Measurements from ENCODE around the gene CTAG1A. TPM values are rescaled to one million over a fixed set of nuclear protein-coding genes. Genes with fewer than 3 reads are reported as not detected.

The CTAG1A gene
- total RNA-seq, 1 experiment from 2014 or later, result not detected

DNA sequence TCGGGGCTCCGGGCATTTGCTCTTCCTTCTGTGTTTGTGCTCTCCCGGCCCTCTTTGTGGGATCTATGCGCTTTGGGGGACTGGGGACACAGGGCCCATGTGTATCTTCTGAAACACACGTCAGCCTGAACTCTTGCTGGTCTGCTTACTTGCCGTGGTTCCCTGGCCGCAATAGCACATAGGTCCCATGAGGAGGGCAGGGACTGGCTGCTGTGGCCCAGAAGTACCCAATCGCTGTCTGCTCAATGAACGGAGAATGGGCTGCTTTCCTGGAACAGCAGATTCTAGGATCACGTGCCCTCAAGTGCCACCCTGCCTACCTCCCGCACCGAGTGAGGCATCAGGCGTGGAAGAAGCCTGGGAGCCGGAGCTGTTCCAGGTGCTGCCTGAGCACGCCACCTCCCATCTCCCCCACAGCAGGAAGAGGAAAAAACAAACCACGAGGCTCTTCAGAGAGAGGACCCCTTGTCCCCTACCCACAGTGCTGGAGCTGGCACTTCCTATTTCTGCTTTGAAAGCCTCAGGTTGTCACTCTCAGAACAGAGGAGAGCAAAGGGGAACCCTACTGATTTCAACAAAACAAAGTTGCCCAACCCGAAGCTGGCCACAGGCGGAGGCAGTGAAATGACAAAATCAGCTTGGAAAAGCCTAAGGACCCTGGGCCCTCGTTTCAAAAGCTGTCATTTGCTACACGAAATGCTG is 42.1 kb upstream of the CTAG1A start:
- ChIA-PET POLR2A (ENCODE audit: low non-redundant PET) (no interaction called here), CTCF (no interaction called here)
- TSS peak; percentile 57 for BruUV-seq (replicated peaks)
- TF ChIP-seq, protein P1, sequence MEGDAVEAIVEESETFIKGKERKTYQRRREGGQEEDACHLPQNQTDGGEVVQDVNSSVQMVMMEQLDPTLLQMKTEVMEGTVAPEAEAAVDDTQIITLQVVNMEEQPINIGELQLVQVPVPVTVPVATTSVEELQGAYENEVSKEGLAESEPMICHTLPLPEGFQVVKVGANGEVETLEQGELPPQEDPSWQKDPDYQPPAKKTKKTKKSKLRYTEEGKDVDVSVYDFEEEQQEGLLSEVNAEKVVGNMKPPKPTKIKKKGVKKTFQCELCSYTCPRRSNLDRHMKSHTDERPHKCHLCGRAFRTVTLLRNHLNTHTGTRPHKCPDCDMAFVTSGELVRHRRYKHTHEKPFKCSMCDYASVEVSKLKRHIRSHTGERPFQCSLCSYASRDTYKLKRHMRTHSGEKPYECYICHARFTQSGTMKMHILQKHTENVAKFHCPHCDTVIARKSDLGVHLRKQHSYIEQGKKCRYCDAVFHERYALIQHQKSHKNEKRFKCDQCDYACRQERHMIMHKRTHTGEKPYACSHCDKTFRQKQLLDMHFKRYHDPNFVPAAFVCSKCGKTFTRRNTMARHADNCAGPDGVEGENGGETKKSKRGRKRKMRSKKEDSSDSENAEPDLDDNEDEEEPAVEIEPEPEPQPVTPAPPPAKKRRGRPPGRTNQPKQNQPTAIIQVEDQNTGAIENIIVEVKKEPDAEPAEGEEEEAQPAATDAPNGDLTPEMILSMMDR (conservative IDR thresholded peaks at IDR 0.05; ENCODE audit: low read depth, low read length), result no peak
- TF ChIP-seq EZH2 (IDR thresholded peaks at IDR 0.05; ENCODE audit: borderline replicate concordance, low read depth, low read length, poor library complexity, severe bottlenecking), result no peak
- peaks cover 9% of the 10 kb centered on the region for H3K36me3 ChIP-seq (ENCODE audit: insufficient read depth, low read length, poor library complexity, severe bottlenecking)
- DNase-seq (ENCODE audit: low spot score), result no peak
- H3K4me3 ChIP-seq (ENCODE audit: low read depth, low read length, poor library complexity, severe bottlenecking), result no peak overlapping the region
- H3K27me3 ChIP-seq (replicated peaks; ENCODE audit: insufficient read depth, low read depth, low read length, poor library complexity), result no peaks in the 10 kb centered on the region
- no peaks in the 10 kb centered on the region for H3K9me3 ChIP-seq (ENCODE audit: low read depth, low read length, poor library complexity, severe bottlenecking)
- peaks cover 23% of the 10 kb centered on the region for H3K4me1 ChIP-seq (ENCODE audit: insufficient read depth, low read length, poor library complexity, severe bottlenecking)
- H3K27ac ChIP-seq (ENCODE audit: low read depth, low read length, poor library complexity, severe bottlenecking), result peak overlapping the region; percentile 80
- intact Hi-C loops (cut with micrococcal nuclease; ENCODE audit: unreplicated experiment), result loop anchor here (10.0 kb wide), 1 partner anchor 202 kb away; no protein-coding TSS in a partner anchor

DNA sequence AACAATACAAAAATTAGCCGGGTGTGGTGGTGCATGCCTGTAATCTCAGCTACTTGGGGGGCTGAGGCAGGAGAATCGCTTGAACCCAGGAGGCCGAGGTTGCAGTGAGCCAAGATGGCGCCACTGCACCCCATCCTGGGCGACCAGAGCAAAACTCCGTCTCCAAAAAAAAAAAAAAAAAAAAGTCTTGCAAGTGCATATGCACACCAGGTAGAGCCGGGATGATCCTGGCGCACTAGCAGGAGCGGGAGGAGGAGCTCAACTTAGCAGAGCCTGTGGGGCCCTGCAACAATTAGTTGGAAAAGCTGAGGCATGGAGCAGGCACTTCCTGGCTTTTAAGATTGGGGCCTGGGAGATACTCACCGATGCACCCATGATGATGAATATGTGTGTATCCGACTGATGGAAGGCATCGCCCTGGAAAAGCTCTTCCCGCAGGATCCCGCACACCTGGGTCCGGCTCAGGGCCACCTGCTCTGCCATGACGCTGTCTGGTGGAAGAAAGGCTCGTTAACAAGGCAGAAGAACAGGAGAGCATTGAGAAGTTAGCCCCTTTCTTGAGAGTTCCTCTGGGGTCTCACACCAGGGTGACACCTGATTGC is 39.2 kb upstream of the CTAG1A start:
- POLR2A ChIA-PET (ENCODE audit: low non-redundant PET), result no interaction called here
- no peaks in the 10 kb centered on the region for H3K9me3 ChIP-seq (ENCODE audit: low read depth, low read length, poor library complexity, severe bottlenecking)
- CTCF ChIA-PET, result no interaction called here

DNA sequence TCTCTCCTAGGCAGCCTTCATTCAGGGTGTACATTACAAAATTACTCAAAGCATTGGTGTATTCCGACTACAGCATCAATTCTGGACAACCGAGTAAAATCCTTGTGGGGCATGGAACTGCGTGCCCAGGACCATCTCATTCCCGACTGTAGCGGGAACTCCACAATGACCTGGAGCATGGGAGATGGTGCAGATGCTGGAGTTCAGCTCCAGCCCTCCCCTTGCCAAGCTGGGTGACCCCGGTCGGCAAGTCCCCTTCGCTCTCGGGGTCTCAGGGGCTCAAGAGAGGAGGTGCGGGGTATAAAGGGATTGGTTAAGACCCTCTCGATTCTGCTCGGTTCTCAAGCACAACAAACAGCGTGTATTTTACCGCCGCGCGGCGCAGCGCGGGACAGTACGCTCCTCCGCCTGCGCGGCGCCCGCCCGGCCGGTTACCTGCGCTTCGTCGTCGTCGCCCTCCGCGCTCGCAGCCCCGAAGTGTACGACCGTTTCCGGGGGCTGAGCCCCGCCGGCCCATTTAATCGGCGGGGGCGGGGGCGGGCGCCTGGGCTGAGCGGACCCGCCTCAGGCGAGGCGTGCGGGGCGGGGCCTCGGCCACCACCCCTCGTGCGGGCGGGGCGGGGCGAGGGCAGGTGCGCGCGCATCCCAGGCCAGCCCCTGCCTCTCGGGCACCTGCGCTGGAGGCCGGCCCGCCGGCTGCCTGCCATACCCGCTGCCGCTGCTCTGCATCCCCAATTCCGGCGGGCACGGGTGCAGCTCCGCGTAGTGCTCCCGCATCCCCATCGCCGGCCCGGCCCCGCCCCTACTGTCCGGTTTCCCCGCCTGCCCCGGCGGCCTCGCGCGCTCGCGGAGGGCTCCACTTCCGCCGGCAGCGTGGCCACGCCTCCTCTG is 38.3 kb upstream of the CTAG1A start, which contains the start of gene G6PD:
TSS of gene G6PD (minus strand) at position 493 of the 891 bp plus-strand sequence. CDS start 691 bp downstream, outside the sequence.
- POLR2A ChIA-PET (ENCODE audit: low non-redundant PET), result no interaction called here
- CTCF ChIA-PET, result interaction anchor here (0.6 kb wide), 1 partner anchor 534 kb away, joined by 4 read pairs; no protein-coding TSS in a partner anchor
- TF ChIP-seq, protein P1 (conservative IDR thresholded peaks at IDR 0.05; ENCODE audit: low read depth, low read length), result no peak
- TF ChIP-seq EZH2 (IDR thresholded peaks at IDR 0.05; ENCODE audit: borderline replicate concordance, low read depth, low read length, poor library complexity, severe bottlenecking), result no peak
- H3K27ac ChIP-seq (ENCODE audit: low read depth, low read length, poor library complexity, severe bottlenecking), result peak within 1 kb of the TSS; percentile 95
- no peaks in the 10 kb centered on the region for H3K27me3 ChIP-seq (replicated peaks; ENCODE audit: insufficient read depth, low read depth, low read length, poor library complexity)
- H3K4me1 ChIP-seq (ENCODE audit: insufficient read depth, low read length, poor library complexity, severe bottlenecking), result peaks cover 23% of the 10 kb centered on the region
- H3K36me3 ChIP-seq (ENCODE audit: insufficient read depth, low read length, poor library complexity, severe bottlenecking), result peaks cover 9% of the 10 kb centered on the region
- DNase-seq (ENCODE audit: low spot score), result peak; percentile 75
- no TSS peak for BruUV-seq (replicated peaks)
- no peaks in the 10 kb centered on the region for H3K9me3 ChIP-seq (ENCODE audit: low read depth, low read length, poor library complexity, severe bottlenecking)
- H3K4me3 ChIP-seq (ENCODE audit: low read depth, low read length, poor library complexity, severe bottlenecking), result peak within 1 kb of the TSS; percentile 91
- intact Hi-C loops (cut with micrococcal nuclease; ENCODE audit: unreplicated experiment), result loop anchor here (10.0 kb wide), 1 partner anchor 198 kb away; no protein-coding TSS in a partner anchor

More for the DNA sequence above, 39.2 kb upstream of the CTAG1A start:
- Histone ChIP-seq H3K4me1 (ENCODE audit: insufficient read depth, low read length, poor library complexity, severe bottlenecking) (peaks cover 23% of the 10 kb centered on the region), H3K27me3 (replicated peaks; ENCODE audit: insufficient read depth, low read depth, low read length, poor library complexity) (no peaks in the 10 kb centered on the region), H3K27ac (ENCODE audit: low read depth, low read length, poor library complexity, severe bottlenecking) (peak overlapping the region; percentile 95), H3K4me3 (ENCODE audit: low read depth, low read length, poor library complexity, severe bottlenecking) (peak overlapping the region; percentile 91), H3K36me3 (ENCODE audit: insufficient read depth, low read length, poor library complexity, severe bottlenecking) (peaks cover 9% of the 10 kb centered on the region)
- no TSS peak for BruUV-seq (replicated peaks)
- DNase-seq (ENCODE audit: low spot score), result no peak
- intact Hi-C loops (cut with micrococcal nuclease; ENCODE audit: unreplicated experiment), result loop anchor here (10.0 kb wide), 1 partner anchor 199 kb away; no protein-coding TSS in a partner anchor
- TF ChIP-seq, protein P1 (conservative IDR thresholded peaks at IDR 0.05; ENCODE audit: low read depth, low read length), result no peak
- no peak for TF ChIP-seq EZH2 (IDR thresholded peaks at IDR 0.05; ENCODE audit: borderline replicate concordance, low read depth, low read length, poor library complexity, severe bottlenecking)

Measured in A673 (cell line).